Smooth muscle cell (in vitro differentiated cells): ENCODE measurements around the gene METAP2. TPM values are rescaled to one million over a fixed set of nuclear protein-coding genes. Genes with fewer than 3 reads are reported as not detected.

Source experiments
- DNase-seq: peaks from one replicate; lab custom pipeline; 2025; ENCODE audit not compliant: unreplicated experiment; lab: John Stamatoyannopoulos, UW
- H2AFZ ChIP-seq: fragments of 200-600 bp; sonication (generic); 2 replicates; pipeline ENCODE4 v1.6.0; 2016; ENCODE audit warnings: antibody characterized with exemption, low read depth, mild to moderate bottlenecking
- H3F3A ChIP-seq: fragments of 200-600 bp; sonication (generic); 2 replicates; pipeline ENCODE4 v1.6.0; 2017; ENCODE audit warnings: antibody characterized with exemption, low read depth
- H3K27ac ChIP-seq: fragments of 200-600 bp; sonication (generic); 2 replicates; pipeline ENCODE4 v1.5.1; 2016; ENCODE audit warnings: low read depth, mild to moderate bottlenecking
- H3K27me3 ChIP-seq: fragments of 200-600 bp; sonication (generic); 2 replicates; pipeline ENCODE4 v1.6.1; 2016; ENCODE audit warnings: low read depth, mild to moderate bottlenecking
- H3K36me3 ChIP-seq: fragments of 200-600 bp; sonication (generic); 2 replicates; pipeline ENCODE4 v1.5.1; 2016; ENCODE audit warnings: low read depth
- H3K4me1 ChIP-seq: fragments of 200-600 bp; sonication (generic); 2 replicates; pipeline ENCODE4 v1.5.1; 2016; ENCODE audit warnings: low read depth
- H3K4me2 ChIP-seq: fragments of 200-600 bp; sonication (generic); 2 replicates; pipeline ENCODE4 v1.6.0; 2016; ENCODE audit warnings: mild to moderate bottlenecking
- H3K4me3 ChIP-seq: fragments of 200-600 bp; sonication (generic); 2 replicates; pipeline ENCODE4 v1.5.1; 2016; ENCODE audit warnings: mild to moderate bottlenecking
- H3K79me2 ChIP-seq: fragments of 200-600 bp; sonication (generic); 2 replicates; pipeline ENCODE4 v1.6.0; 2016; ENCODE audit warnings: low read depth, mild to moderate bottlenecking
- H3K9ac ChIP-seq: fragments of 200-600 bp; sonication (generic); 2 replicates; pipeline ENCODE4 v1.6.0; 2016; ENCODE audit warnings: low read depth
- H3K9me3 ChIP-seq: fragments of 200-600 bp; sonication (generic); replicated peaks from 2 replicates; pipeline ENCODE4 v1.5.1; 2016; ENCODE audit warnings: low read depth
- H4K20me1 ChIP-seq: fragments of 200-600 bp; sonication (generic); 2 replicates; pipeline ENCODE4 v1.6.0; 2016; ENCODE audit warnings: low read depth
- WGBS: methylation state at CpG from one replicate; pipeline ENCODE4 v1.1.7; 2016; ENCODE audit warnings: low lambda C conversion rate; 5-methylcytosine and 5-hydroxymethylcytosine counted together
- polyA plus RNA-seq: library from polyadenylated mRNA; unstranded; fragments of >200 nt; fragmentation: Nextera tagmentation; extraction: Ambion mirVana; gene quantifications from 2 replicates; pipeline ENCODE4 v1.2.1, GENCODE V29; 2016
- total RNA-seq: library from RNA; depleted of rRNA; stranded (reverse); fragments of >200 nt; gene quantifications from 2 replicates; pipeline ENCODE4 v1.2.3, GENCODE V29; 2014
- TF ChIP-seq, protein P1 (sequence below): fragments of 200-600 bp; sonication (generic); IDR thresholded peaks from 2 replicates; pipeline ENCODE4 v1.5.1; 2017; ENCODE audit warnings: borderline replicate concordance, mild to moderate bottlenecking, antibody characterized with exemption; ENCODE audit not compliant: insufficient read depth, poor library complexity, severe bottlenecking

METAP2 gene
- total and polyA plus RNA-seq, 2 experiments from 2014 or later, result 39.2 to 54.8 TPM

DNA sequence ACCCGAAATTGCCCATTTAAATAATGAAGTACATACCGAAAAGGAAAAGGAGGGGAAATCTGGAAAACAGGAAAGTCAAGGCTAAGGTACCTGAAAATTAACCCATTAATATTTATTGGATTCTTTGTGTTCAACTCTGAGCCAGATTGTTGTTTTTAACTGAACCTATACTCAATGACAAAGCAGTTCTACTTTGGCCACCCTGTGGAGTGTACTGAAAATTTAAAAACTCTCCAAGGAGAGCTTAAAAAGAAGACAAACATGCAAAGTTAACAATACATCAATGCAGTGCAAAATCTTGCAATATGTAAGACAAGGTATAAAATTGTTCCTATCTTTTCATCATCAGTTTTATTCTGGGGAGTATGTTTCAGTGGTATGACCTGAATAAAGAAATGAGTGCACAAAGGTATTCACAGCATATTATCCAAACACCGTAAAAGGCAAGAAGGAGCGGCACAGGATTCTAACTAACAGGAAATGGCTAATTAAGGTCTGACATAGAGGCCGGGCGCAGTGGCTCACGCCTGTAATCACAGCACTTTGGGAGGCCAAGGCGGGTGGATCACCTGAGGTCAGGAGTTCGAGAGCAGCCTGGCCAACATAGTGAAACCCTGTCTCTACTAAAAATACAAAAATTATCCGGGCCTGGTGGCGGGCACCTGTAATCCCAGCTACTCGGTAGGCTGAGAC lies 75.6 kb downstream of the METAP2 start:
- peaks cover 93% of the 10 kb centered on the region for H3K27me3 ChIP-seq
- H3K4me1 ChIP-seq, result peaks cover 41% of the 10 kb centered on the region
- H4K20me1 ChIP-seq, result no peaks in the 10 kb centered on the region
- H3K4me2 ChIP-seq, result no peak overlapping the region
- H3K9ac ChIP-seq, result no peak overlapping the region
- H3K4me3 ChIP-seq, result peak overlapping the region; percentile 47
- H3K9me3 ChIP-seq, result peaks cover 6% of the 10 kb centered on the region
- no peak overlapping the region for H3K27ac ChIP-seq
- no peaks in the 10 kb centered on the region for H3K36me3 ChIP-seq
- H3F3A ChIP-seq, result no peaks in the 10 kb centered on the region
- DNase-seq, result no peak
- no peaks in the 10 kb centered on the region for H3K79me2 ChIP-seq
- TF ChIP-seq, protein P1, sequence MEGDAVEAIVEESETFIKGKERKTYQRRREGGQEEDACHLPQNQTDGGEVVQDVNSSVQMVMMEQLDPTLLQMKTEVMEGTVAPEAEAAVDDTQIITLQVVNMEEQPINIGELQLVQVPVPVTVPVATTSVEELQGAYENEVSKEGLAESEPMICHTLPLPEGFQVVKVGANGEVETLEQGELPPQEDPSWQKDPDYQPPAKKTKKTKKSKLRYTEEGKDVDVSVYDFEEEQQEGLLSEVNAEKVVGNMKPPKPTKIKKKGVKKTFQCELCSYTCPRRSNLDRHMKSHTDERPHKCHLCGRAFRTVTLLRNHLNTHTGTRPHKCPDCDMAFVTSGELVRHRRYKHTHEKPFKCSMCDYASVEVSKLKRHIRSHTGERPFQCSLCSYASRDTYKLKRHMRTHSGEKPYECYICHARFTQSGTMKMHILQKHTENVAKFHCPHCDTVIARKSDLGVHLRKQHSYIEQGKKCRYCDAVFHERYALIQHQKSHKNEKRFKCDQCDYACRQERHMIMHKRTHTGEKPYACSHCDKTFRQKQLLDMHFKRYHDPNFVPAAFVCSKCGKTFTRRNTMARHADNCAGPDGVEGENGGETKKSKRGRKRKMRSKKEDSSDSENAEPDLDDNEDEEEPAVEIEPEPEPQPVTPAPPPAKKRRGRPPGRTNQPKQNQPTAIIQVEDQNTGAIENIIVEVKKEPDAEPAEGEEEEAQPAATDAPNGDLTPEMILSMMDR, result no peak
- 62% methylated on average over 12 of the region's 12 CpGs for WGBS
- H2AFZ ChIP-seq, result no peak overlapping the region

DNA sequence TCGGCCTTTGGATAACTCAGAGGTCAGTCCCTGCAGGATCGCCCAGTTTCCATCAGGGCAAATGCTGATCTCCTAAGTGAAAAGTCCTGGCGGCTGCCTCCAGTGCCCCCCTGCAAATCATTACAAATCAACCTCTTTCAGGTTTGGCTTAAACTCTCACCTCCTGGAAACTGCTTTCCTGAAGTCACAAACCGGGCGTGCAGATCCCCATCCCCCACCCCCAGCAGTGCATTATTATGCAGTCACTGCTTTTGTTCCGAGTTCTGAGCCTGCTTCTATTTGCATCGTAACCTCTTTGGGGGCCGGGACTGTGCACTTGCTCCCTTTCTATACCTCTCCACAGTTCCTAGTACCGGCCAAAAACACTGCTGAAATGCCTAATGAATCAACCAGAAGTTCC lies 77.4 kb downstream of the METAP2 start, which contains the start of gene USP44:
Gene USP44, minus strand, starts transcription at position 172 of the 400 bp plus-strand sequence. CDS start 17,220 bp downstream, outside the sequence.
- Histone ChIP-seq H3K4me2 (no peak within 1 kb of the TSS), H3K4me1 (peaks cover 28% of the 10 kb centered on the region), H3K79me2 (no peaks in the 10 kb centered on the region), H3K27ac (no peak within 1 kb of the TSS), H3F3A (no peaks in the 10 kb centered on the region), H3K9me3 (peaks cover 6% of the 10 kb centered on the region), H3K27me3 (peaks cover 76% of the 10 kb centered on the region), H3K4me3 (no peak within 1 kb of the TSS), H3K9ac (no peak within 1 kb of the TSS), H4K20me1 (no peaks in the 10 kb centered on the region), H3K36me3 (no peaks in the 10 kb centered on the region), H2AFZ (no peak within 1 kb of the TSS)
- WGBS, result 7% methylated on average over 9 of the region's 9 CpGs
- DNase-seq, result no peak
- TF ChIP-seq, protein P1, result no peak

DNA sequence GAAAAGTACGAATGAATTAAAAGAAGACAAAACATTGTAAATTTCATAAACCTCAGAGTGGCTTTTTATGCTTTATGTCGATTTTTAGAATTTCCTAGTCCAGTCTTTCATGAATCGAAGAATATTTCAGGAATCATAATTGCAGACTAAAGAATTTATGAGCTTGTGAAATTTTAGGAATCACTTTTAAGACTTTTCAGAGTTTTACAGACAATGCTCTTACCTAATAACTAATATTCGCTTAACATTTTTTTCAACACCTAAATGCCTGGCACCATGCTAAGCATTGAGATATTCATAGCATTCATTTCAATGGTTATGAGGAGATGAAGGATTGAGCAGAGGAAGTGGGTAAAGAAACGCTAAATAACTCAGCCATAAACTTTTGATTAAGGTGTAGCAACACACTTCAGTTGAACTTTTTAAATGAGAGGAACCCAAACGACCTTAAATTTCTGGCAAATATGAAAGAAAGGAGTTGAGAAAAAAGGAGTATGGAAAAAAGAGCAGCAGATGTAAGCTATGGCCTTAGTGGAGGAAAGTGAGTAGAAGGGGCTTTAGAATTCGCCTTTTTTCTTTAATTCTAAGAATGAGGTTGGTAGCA lies 78.1 kb downstream of the METAP2 start:
- no peaks in the 10 kb centered on the region for H3K79me2 ChIP-seq
- H2AFZ ChIP-seq, result no peak overlapping the region
- no peak for DNase-seq
- H3K27ac ChIP-seq, result no peak overlapping the region
- no peak overlapping the region for H3K4me2 ChIP-seq
- H3F3A ChIP-seq, result no peaks in the 10 kb centered on the region
- no peaks in the 10 kb centered on the region for H4K20me1 ChIP-seq
- H3K36me3 ChIP-seq, result no peaks in the 10 kb centered on the region
- WGBS, result 45% methylated on average over 7 of the region's 7 CpGs
- no peak overlapping the region for H3K9ac ChIP-seq
- TF ChIP-seq, protein P1, result no peak
- no peak overlapping the region for H3K4me3 ChIP-seq
- peaks cover 69% of the 10 kb centered on the region for H3K27me3 ChIP-seq
- H3K4me1 ChIP-seq, result peaks cover 23% of the 10 kb centered on the region
- peaks cover 6% of the 10 kb centered on the region for H3K9me3 ChIP-seq
